SU-DHL-6 (cell line): ENCODE results near the gene LHPP.

Experiments
- EZH2phosphoT487 ChIP-seq: fragments of 200-600 bp; sonication (generic), shearing (Covaris generic); conservative IDR thresholded peaks from 2 replicates; pipeline ENCODE4 v1.6.1; 2018; ENCODE audit warnings: mild to moderate bottlenecking, antibody characterized with exemption, low read length, moderate library complexity, mixed read lengths
- TF ChIP-seq, protein P1 (sequence below): fragments of 200-600 bp; sonication (generic); IDR thresholded peaks from one replicate; pipeline ENCODE4 v1.5.1; 2017; ENCODE audit warnings: antibody characterized with exemption, mild to moderate bottlenecking, low read length, moderate library complexity; ENCODE audit not compliant: insufficient read depth, poor library complexity, severe bottlenecking

- TF ChIP-seq, protein P1, sequence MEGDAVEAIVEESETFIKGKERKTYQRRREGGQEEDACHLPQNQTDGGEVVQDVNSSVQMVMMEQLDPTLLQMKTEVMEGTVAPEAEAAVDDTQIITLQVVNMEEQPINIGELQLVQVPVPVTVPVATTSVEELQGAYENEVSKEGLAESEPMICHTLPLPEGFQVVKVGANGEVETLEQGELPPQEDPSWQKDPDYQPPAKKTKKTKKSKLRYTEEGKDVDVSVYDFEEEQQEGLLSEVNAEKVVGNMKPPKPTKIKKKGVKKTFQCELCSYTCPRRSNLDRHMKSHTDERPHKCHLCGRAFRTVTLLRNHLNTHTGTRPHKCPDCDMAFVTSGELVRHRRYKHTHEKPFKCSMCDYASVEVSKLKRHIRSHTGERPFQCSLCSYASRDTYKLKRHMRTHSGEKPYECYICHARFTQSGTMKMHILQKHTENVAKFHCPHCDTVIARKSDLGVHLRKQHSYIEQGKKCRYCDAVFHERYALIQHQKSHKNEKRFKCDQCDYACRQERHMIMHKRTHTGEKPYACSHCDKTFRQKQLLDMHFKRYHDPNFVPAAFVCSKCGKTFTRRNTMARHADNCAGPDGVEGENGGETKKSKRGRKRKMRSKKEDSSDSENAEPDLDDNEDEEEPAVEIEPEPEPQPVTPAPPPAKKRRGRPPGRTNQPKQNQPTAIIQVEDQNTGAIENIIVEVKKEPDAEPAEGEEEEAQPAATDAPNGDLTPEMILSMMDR, result no peak
- no peak for TF ChIP-seq EZH2phosphoT487
These were observed 131.3 kb downstream of the LHPP start for GRCh38 chr10:124592736-124593430.
